Right lobe of liver (tissue), 4 donors: ENCODE measurements around the gene PRR16.

Source experiments
- CTCF ChIP-seq, 4 donors: fragments of 200-600 bp in 3 of 4; fragments of 450-650 bp in 1 of 4; IDR thresholded peaks; one replicate each; pipeline versions ENCODE4 v1.5.1 to v1.8.0; 2016 to 2022; ENCODE audit warnings: antibody characterized with exemption in 4 of 4, mild to moderate bottlenecking in 2 of 4
- POLR2A ChIP-seq: fragments of 450-650 bp; IDR thresholded peaks from one replicate; pipeline ENCODE4 v1.6.1; 2017; ENCODE audit warnings: antibody characterized with exemption, mild to moderate bottlenecking
- donor health status: DM: no; HTN: no; CAD: no.
- donor health status: DM: no; HTN: no; CAD: no.
- donor health status: DM: no; HTN: yes; CAD: no.

GRCh38 chr5:120706877-120707276 lies 242.8 kb downstream of the PRR16 start:
- TF ChIP-seq POLR2A (no peak), CTCF (IDR thresholded peaks at IDR 0.05) (no peak)
